GF-D8 (cell line): ENCODE measurements around the gene MRC1.

Experiments
- DNase-seq: peaks from one replicate; lab custom pipeline; 2025; lab: John Stamatoyannopoulos, UW

MRC1 gene

DNA sequence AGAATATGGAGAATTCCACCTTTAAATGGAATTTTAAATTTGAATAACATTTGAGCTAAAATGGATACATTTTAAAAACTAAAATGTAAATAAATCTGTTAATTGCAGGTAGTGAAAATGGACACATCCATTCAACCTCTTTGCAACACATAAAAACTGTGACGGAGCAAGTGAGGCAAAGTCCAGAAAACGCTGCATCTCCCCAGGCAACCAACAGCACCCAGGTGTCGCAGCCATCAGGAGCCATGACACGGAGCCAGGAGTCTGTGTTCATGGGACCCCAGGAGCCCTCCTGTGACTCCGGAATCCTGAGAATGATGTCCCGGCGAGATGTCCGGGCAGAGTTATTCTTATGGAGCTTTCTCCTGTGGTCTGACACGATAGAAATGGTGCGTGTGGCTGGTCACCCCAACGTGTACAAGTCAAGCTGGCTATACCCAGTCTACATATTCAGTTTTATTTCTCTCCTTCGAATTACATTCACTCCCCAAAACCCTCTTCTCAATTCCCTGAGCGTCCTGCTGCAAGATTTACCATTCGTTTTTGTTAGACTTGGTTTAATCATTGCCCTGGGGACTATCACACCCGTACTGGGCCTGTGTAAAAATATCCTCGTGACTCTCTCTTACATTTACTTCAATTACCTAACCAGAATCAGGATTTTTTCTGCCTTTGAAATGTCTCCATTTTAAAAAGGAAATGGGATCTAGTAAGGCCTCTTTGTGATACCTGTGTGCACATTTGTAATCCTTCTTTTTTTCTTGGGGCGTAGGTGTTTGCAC is 13.1 kb upstream of the MRC1 start:
- no peak for DNase-seq

DNA sequence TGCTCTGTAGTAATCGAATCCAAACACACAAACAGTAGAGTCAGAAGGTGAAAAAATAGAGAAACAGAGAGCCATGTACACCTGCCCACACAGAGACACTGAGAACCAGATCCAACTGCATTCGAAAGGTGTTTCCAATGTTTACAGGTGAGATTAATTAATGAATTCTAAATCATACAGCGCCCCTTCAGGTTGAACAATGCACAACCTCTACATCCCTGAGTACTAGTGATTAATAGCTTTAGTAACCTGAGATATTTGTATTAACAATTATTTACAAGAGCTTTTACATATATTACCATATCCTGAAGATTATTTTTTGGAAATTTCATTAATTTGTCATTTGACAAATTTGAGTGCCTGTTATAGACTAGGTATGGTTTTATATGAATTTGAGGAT is 7.6 kb upstream of the MRC1 start:
- no peak for DNase-seq

DNA sequence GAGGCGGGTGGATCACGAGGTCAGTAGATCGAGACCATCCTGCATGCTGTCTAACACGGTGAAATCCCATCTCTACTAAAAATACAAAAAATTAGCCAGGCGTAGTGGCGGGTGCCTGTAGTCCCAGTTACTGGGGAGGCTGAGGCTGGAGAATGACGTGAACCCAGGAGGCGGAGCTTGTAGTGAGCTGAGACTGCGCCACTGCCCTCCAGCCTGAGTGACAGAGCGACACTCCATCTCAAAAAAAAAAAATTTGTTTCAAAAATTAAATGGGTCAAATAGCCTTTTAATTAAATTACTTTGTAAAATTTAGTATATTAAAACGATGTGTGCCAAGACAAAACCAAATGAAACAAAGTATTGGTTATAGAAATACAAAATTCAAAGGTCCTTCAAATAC is 6.8 kb upstream of the MRC1 start:
- no peak for DNase-seq

DNA sequence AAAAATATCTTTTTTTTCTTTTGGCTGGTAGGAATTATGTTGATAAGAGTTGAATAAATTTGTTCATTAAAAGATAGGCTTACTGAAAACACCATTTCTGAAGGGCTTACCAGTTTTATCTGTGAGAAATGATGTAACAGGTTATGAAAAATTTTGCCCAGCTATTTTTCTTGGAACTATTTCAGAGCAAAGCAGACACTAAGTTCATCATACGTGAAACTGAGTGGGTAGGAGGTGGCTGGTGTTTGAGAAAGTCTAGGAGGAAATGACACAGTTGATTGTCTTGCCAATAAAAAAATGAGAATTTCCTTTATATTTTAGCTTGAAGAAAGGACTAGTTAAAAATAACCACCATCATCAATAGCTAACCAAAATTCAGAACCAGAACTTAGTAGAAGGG is 6.2 kb upstream of the MRC1 start:
- DNase-seq, result no peak

DNA sequence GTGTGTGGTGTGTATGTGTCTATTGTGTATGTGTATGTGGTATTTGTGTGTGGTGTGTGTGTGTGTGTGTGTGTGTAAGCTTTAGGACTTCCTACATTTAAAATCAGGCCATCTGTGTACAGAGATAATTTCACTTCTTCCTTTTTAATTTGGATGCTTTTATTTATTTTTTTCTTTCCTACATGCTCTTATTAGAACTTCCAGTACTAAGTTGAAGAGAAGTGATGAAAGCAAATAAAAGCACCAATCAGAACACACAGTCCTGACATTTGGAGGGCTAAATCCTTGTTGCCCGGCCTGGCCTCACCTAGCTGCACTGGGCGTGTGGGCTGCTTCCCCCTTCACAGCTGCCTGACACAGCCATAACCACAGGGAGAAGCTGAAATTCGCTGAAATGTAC is 3.8 kb upstream of the MRC1 start:
- DNase-seq, result no peak

DNA sequence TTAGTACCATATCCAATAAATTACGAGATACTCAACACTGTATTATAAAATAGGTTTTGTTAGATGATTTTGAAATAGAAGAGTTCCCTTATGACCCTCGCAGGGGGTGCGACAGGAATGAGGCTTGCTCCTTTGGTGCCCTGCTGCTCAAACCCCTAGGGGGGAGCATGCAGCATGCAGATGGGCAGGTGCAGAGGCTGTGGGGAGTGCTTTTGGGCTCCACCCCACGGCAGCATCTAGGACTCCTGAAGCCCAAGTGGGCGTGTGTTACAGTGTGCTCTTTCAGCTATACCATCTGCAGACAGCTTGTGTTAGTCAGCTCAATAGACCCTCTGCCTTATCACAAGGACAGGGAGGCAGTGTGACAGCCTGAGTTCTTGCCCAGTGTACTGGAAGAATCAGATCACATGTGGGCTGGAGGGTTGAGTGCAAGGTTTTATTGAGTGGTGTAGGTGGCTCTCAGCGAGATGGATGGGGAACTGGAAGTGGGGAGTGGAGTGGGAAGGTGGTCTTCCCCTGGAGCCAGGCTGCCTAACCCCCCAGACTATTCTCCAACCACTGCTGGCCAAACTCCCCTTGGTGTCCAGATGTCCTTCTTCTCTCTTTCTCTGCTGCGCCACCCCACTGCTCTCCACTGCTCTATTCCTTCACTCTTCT is 3.1 kb upstream of the MRC1 start:
- no peak for DNase-seq

DNA sequence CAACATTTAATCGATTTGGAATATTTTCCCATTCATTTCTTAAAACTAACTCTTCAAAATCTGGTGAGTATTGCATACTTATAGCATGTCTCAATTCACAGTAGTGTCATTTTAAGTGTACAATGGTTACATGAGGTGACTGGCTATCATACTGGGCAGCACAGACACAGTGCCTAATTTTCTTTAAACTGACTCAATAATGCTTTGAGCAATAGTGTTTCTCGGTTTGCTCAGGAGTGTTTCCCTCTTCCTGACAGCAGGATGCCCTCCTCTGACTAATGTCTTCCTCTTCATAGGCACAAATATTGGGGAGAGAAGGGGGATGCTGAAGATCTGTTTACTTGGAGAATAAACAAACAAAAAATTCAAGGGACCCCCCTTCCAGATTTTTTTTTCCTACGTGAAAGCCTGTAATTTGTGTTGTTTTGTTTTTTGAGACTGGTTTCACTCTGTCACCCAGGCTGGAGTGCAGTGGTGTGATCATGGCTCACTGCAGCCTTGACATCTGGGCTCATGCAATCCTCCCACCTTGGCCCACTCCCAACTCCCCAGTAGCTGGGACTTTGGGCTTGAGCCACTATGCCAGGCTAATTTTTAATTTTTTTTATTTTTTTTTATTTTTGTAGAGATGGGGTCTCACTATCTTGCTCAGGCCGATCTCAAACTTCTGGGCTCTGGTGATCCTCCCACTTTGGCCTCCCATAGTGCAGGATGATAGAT is 2.2 kb downstream of the MRC1 start:
- no peak for DNase-seq

DNA sequence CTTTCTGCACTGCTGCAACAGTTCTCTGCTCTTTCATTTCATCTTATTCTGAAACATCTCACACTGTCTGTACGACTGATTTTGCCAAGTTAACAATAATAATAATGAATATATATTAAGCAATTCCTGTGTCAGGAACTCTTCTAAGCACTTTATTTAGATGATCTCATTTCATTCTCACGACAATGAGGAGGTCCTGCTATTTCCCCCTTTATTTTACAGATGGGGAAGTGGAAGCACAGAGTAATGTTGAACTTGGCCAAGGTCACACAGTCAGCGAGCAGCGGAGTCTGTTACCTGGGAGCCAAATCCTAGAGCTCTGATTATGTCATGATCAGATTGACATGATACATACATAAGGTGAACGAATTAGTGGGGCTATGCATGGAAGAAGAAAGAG is 5.8 kb downstream of the MRC1 start:
- no peak for DNase-seq

DNA sequence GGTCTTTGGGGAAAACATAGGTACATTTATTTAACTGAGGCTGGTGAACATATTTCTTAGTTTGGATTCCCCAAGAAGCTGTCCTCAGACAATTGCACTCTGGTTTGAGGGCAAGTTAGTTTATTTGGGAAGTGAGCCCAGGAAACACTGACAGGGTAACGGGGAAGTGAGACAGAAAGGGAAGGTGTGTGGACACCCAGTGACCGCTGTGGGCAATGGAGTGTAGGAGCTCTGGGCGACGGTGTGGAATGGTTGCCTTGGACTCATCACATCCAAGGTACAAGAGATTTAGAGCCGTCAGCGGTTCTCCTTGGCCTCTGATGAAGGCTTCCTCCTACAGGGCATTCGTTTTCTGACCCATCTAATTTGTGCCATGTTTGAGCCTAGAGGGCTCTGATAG is 7.1 kb downstream of the MRC1 start:
- DNase-seq, result no peak

DNA sequence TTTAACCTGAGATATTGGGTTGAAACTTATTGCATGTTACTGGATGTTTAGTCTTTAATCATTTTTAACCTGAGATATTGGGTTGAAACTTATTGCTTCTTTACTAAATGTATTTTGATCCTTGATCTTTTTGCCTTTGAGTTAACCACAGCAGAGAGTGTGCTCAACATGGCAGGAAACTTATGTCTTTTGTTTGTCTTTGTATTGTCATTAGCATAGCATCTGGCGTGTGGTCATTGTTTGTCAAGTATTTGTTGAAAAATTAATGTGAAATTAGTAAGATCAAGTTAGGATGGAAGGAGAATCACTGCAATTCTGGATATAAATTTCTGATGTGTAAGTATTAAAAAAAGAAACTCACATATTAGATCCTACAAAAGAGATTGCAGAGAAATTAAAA is 8.2 kb downstream of the MRC1 start:
- no peak for DNase-seq

DNA sequence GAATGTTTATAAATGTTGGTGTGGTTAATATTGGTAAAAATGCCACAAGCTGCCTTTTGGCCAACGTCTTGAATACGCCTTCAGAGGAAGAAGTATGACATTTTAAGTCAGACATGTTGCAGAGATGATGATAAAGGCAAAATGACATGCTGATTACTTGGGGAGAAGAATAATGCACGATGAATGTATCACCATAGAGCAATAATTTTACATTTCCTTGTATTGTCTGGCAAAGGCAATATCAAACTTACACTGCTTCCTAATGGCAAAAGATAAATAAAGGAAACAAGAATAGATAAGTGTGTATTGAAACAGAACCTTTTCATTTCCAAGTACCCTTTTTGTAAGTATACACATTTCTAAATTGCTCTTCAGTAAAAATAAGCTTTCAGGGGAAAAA is 8.6 kb downstream of the MRC1 start:
- DNase-seq, result no peak

DNA sequence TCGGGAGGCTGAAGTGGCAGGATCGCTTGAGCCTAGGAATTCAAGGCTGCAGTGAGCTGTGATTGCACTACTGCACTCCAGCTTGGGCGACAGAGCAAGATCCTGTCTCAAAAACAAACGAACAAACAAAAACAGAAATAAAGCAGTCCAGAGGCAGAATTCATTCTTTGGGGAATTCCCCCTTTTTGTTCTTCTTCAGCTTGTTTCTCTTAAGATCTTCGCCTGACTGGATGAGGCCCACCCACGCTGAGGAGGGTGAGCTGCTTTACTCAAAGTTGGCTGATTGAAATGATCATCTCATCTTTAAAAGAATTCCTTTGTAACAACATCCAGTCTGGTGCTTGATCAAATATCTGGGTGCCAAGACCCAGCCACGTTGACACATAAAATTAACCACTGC is 10.7 kb downstream of the MRC1 start:
- DNase-seq, result no peak

DNA sequence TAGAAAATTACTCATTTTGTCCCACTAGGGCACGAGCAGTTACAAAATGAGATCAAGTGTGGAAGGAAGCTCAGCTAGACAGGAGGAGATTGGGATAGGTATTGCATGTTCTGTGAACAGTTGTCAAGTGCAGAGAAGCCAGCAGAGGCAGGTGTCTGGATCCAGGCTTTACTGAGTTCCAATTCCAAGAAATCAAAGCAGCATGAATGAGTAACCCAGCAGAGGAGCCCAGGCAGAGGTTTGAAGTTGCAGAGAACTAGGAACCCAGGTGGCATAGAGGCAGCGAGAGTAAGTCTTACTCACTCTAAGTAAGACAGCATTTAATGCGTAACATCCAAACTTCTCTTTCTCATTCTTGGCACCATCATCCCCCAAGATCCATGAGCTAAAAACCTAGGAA is 11.8 kb downstream of the MRC1 start:
- DNase-seq, result no peak

DNA sequence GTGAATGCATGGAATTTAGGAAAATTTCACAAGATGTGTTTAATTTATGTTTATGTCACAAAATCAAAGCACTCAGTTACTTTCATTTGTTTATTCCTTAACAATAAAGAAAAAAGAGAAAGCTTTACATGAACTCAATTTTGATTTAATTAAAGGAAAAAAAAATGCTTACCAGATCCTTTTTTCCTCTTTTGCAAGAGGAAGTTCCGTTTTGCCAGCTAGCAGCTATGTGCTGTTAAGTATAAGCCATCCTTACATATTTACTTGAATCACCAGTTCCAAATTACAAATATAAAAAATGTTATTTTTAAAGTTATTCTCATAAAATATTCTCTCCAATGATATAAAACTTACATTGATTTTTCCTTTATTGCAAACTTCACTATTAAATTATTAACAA is 12.7 kb downstream of the MRC1 start:
- no peak for DNase-seq

DNA sequence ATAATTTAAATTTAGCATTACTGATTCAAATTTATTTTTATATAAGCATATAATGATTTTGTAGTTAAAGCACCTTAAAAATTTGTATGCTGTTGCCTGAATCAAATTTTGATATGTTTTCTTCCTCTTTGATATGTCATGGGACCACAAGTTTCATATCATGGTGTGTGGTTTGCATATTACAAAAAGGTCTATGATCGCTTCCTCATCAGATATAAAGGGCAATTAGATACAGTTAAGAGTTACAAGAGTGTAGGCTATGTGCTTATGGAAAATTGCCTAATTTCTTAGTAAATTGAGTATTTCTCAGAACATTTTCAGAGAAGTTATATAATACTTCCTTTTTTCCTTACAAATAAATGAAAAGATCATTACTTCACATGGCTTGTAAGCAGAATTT is 22.2 kb downstream of the MRC1 start:
- peak; percentile 90 for DNase-seq

DNA sequence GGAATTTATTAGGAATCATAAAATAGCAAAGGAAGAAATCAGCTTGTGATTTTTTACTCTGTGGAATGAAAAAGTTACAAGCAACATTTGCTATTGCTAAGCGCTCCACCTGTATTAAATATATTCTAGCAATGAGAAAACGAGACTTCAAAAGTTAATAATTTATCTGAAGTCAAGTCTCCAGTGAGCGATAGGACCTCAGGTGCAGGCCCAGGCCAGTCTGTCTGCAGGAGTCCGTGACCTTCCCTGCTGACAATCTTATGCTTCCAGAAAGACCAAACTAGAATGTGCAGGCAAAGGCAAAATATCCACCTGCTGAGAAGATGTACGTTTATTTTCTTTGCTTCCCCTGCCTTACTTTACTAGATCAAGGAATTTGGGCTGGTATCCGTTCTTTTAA is 22.7 kb downstream of the MRC1 start:
- DNase-seq, result no peak

DNA sequence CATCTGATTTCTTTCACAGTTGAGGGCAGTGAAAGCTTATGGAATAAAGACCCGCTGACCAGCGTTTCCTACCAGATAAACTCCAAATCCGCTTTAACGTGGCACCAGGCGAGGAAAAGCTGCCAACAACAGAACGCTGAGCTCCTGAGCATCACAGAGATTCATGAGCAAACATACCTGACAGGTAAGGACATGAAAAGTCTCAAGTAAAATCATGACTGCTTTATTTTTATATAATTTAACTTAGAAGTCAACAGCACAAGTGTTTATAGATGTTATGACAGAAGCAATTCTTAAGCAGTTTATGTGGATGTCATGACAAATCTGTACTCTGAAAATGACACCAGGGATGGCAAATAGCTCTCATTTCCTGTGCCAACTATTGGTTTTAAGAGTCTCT is 24.5 kb downstream of the MRC1 start:
- DNase-seq, result no peak

DNA sequence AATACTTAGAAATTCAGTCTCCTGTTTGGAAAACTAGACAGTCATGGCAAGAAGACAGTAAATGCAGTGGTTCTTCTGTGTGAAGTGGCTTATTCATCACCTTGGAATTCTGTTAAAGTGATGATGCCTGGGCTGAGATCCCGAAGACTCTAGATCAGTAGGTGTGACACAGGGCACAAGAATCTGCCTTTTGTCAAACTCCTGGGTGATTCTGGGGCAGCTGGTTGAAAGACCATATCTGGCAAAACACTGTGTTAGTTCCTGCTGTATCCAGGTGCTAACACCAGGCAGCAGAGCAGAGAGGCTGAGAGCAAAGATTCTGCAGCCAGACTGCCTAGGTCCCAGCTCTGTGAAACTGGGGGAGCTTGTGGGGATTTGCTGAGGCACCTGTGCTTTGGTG is 26.5 kb downstream of the MRC1 start:
- DNase-seq, result no peak

DNA sequence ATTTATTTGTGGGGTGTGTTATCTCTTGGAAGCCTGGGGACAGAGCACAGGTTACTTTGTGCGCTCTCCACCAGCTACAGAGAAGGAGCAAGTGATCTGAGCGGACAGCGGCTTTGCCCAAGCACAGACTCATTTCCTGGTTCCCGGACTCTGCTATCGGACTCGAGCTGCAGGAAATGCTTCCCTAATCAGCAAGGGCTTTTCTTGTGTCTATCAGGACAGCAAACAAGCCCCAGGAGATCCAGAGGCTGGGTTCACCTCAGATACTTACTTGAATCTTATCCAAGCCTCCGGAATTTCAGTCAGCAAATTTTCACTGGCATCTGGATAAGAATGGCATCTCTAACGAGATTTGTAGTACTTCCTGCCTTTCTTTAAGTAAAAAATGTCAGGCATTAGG is 27.8 kb downstream of the MRC1 start:
- DNase-seq, result no peak

DNA sequence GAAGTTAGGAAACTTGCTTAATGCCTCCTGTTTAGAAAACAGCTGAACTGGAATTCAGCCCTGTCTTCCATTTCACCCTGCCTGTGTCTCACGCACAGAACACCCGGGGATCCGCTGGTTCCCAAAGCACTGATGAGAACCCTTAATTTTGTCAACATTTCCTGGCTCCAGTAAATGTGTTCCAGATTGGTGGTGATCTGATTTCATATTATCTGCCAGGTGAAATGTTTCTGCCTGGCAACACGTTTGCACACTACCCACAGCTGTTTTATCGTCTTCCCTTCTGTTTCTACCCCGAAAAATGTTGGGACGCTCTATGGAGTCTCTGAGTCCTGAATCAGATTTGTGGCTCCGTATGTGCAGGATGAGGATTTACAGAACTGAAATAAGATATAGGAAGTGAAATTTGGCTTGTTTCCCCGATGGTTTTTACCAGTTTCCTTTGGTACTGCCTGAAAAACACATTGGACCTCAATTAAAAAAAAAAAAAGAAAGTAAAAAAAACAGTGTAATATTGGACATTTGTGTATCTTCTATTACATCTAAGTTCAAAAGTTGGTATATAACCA is 29.0 kb downstream of the MRC1 start:
- DNase-seq, result no peak

DNA sequence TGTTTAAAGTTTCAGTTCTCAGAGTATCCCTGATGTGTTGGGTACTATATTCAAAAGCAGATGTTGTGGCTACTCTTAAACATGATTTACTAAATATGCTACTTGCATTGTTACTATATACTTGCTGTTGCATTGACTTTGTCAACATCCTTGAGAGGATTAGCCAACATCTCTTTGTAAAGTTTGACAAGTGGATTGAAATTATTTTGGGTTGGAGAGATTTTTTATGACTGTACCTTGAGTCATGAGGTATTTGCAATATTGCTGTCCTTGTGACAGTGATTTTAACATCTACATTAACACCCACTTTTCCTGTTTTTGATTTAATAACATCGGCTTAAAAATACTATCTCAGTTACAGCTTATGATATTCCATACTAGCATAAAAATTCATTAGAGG is 31.9 kb downstream of the MRC1 start:
- no peak for DNase-seq

DNA sequence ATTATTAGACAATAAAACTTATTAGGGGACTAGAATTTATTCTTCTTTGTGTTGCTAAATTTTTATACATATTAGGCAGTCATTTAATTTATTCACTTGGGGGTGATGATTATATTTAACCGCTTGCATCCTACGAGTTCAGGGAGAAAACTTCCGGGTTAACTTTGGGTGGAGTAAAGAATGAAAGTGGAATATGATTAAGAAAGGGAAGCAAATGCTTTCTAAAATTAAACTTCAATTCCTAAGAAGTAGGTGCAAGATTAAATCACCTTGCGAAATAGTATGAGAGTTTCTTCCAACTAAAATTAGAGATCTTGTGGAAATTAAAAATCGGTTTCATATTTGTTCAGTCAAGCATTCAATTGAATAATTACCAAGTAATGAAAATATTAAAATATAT is 33.5 kb downstream of the MRC1 start:
- DNase-seq, result no peak
